NCI-H748 treated with DMSO at 0.1 percent for 48 hours (cell line): ENCODE measurements around the gene MTCH2.

Source experiments
- DNase-seq: peaks from one replicate; lab custom pipeline; 2025; lab: John Stamatoyannopoulos, UW

MTCH2 gene

DNA sequence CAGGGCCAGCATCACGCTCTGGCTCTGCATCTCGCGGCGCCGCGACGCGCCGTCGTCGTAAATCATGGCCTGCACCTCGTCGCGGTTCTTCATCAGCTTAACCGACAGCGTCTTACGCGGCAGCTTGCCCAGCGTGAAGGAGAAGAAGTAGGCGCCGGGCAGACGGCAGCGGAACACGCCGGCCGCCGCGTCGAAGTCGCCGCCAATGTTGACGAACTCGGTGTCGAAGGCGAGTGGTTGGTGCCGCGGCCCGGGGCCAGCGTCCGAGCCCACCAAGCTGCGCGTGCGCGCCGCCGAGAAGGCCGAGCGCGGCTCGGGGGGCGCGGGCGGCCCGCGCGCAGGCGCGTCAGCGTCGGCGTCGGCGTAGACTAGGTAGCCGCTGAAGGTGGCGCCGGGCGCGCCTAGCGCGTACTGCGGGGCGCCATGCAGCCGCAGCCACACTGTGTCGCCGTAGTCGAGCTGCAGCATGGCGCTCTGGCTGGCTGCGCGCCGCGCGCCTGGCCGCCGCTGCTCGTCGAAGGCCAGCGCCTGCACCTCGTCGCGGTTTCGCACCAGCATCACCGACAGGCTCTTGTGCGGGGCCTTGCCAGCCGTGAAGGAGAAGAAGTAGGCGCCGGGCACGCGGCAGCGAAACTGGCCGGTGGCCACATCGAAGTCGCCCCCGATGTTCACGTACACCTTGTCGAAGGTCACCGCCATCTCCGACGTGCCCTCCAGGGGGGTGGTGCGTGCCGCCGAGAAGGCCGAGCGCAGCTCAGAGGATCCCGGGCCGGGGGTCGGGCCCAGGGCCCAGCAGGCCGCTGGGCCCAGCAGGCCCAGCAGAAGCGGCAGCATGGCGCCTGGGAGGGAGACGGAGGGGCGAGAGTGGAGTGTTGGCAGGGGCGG, 52.1 kb downstream of the MTCH2 start:
- DNase-seq = no peak

DNA sequence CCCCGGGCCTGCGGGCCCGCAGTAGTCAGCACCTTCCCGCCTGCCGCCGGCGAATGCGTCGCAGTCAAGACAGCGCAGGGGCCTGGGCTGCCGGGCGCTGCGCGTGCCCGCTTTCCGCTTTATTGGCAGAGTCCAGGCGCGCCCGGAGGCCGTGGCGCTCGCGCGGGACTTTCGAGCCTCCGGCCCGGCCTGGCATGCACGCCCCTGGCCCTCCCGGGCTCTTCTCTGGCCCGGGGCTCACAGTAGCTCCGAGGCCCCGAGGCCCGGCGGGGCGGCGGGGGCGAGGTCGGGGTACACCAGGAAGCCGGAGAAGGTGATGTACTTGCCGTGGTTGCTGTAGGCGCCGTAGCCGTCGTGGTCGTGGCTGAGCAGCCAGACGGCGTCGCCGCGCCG, 52.8 kb downstream of the MTCH2 start:
- DNase-seq = no peak

DNA sequence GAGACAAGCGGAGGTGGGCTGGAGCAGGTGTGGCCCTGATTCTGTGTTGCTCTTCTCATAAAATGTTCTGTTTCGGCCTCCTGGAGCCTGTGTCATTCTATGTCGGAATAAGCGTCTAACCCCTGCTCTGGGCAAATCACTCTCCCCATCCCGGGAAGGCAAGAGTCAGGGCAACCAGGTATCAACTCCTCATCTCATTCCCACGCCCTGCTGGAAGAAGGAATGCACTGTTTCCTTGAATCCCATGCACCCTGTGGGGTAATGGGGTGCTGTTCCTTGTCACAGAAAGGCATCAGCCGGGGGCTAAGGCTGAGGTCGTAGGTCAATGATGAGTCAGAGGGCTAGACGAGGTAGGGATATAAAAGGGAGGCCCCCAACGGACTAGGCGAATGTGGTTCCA, 53.2 kb downstream of the MTCH2 start:
- DNase-seq = no peak

DNA sequence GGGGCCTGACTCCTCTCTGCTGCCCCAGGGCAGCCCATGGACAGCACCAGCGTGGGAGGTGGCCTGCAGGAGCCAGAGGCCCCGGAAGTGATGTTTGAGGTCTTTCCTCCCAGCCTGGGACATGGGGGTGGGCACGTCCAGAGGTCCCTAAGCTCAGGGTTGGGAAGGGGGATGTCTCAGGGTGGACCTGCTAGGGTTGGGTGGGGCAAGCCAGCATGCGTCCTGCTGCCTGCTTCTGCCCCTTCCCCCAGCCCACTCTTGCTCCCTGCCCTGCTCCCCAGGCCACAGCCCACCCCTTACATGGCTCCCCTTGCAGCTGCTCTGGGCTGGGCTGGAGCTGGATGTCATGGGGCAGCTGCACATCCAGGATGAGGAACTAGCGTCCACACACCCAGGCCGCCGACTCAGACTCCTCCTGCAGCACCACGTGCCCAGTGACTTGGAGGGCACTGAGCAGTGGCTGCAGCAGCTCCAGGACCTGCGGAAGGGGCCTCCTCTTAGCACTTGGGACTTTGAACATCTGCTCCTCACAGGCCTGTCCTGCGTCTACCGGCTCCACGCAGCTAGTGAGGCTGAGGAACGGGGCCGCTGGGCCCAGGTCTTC, 54.5 kb downstream of the MTCH2 start:
- DNase-seq = no peak

DNA sequence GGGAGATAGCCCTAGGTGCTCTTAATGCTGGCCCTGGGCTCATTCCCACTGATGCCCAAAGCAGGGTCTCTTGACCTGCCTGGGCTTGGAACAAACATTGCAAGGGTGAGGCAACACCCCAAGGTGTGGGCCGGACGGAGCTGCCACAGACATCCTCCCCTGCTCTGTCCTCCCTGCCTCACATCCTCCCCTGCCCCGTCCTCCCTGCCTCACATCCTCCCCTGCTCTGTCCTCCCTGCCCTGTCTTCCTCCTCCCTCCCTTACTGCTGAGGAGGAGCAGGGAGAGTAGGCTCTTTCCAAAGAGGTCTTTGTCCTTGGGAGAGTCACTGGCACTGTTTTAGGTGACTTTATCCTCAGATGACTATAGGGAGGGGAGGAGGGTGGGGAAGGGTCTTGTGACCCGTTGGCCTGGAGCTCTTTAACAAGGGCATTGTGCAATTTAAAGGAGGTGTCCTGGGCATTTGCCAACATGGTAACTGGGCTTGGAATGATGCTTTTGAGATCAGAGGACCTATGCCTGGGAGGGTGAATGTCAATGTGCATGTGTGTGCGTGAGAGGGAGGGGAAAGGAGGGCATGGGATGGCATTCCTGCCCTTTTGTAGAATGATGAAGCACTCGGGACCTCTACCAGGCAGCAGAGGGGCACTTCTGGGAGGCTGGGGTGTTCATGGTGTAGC, 55.2 kb downstream of the MTCH2 start:
- no peak for DNase-seq

DNA sequence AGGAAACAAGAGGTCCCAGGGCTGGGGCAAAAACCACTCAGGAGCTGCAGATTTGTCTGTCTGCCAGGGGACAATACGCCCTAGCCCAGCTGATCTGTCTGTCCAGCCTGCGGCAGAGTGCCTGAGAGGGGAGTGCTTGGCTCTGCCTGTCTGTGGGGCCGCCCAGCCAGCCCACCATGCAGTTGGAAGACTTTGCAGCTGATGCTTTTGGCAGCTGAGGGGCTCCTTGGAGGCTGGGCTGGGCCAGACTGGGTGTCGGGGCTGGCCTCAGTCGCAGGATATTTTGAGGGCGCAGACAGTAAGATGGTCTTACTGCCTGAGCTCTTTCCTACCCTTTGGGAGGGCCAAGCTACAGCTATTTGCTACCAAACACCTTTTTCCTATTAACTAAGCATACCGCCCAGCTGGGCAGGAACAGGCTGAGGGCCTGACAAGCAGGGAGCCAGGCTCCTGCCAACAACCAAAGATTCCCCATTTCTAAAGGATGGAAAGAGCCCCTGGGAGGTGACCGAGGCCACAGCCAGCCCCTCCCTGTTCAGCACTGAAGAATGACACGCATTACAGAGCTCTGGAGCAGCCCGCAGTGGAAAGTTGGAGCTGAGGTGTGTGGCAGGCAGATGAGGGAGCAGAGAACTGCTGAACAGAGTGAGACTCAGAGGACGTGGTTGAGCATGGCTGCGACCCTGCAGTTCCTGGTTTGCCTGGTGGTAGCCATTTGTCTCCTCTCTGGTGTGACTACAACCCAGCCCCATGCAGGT, 56.1 kb downstream of the MTCH2 start, which contains the start of gene FAM180B:
Gene FAM180B (plus strand): TSS at position 581 of the 758 bp plus-strand sequence. CDS start 91 bp downstream, at position 672.
- no peak for DNase-seq

DNA sequence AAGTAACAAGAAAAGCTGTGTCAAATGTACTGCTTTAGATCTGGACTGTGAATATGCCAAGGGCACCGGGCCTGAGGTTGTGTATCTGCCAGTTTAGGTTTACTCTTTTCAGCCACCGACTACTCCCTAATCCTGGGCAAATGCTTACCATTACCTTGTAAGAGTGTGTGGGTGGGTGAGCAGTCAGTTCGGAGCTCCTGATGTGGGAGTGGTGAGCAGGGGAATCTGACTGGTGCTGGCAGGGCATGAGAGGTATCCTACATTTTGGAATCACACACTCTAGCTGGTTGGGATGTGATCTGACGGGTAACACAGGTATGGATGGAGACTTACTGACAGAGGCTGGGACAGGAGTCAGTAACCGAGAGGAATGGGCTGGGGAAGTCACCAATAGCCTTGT, 58.5 kb downstream of the MTCH2 start:
- no peak for DNase-seq

DNA sequence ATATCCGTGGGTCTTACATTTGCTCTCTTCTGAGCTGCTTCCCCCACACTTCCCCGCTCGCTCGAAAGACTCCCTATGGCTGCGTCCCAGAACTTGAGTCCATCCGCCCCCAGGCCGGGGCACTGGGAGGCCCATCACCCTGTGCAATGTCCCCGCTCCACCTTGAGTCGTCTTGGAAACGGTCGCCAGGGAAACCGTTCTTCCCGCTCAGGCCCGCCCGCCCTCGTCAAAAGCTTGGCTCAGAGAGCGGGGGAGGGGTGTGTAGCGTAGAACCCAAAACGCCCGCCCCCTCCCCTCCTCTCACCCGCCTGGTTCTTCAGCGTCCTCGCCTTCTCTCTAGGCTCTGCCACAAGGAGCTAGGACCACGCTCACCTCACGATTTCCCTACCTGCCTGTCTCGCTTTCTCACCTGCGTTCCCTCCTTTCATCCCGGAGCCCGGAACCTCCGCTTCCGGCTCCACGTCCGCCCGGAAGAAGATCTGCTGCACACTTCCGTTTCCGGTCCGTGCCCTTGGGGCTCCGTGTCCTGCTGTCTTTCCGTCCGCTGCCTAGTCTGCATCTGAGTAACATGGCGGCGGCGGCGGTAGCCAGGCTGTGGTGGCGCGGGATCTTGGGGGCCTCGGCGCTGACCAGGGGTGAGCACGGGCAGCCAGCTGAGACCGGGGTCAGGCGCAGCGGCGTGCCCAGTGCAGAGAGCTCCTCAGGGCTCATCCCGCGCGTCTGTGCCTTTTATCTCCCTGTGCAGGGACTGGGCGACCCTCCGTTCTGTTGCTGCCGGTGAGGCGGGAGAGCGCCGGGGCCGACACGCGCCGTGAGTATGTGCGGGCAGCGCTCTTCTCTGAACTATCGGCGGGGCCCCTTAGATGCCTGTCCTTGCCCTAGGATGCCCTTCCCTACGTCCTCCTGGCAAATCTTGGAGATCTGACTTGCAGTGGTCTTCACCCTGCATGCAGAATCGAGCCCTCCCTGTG, 63.5 kb downstream of the MTCH2 start, which contains the start of the genes KBTBD4 and NDUFS3:
Gene KBTBD4 (minus strand): TSS at position 447 of the 971 bp plus-strand sequence. CDS start 19 bp downstream, at position 428.
Gene NDUFS3 (plus strand): TSS at position 551 of the 971 bp plus-strand sequence. CDS start 18 bp downstream, at position 569.
- peak; percentile 85 for DNase-seq

DNA sequence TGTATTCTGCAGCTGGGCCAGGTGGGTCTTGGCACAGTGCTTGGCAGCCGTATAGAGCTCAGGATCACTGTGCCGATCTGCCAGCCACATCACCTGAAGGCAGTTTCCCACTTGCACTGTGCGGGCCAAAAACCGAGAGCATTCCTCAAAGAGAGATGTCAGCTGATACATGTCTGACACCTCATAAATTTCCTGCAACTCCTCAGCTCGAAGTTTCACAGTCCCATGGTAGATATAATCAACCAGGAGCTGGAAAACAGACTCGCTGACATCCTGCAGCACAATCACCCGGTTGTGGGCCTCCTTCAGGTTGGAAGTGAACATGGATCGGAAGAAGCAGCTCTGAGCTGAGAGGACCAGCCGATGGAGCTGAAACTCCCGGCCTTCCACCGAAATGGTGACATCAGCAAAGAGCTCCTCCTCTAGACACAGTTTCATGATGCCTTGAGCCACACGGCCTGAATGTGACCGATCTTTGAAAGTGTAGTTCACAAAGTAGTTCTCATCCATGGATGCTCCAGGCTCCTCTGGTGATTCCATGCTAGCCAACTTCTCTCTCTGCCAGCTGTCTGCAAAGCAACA, 64.8 kb downstream of the MTCH2 start:
- no peak for DNase-seq

DNA sequence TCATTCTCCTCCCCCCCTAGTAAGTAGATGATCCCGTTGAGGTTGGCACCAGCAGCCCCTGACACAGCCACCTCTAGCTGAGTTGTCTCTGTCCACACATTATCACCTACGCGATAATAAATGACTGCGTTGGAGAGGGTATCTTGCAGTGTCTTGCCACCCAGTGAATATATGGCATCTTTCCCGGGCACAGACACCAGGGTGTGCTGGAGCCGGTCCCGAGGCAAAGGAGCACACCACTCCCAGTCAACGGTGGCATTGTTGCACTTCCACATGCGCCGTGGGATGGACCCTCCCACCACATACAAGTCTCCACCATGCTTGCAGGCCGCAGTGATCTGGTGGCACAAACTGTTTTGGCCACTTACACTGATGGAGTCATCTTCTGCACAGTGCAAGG, 69.0 kb downstream of the MTCH2 start:
- DNase-seq = no peak

DNA sequence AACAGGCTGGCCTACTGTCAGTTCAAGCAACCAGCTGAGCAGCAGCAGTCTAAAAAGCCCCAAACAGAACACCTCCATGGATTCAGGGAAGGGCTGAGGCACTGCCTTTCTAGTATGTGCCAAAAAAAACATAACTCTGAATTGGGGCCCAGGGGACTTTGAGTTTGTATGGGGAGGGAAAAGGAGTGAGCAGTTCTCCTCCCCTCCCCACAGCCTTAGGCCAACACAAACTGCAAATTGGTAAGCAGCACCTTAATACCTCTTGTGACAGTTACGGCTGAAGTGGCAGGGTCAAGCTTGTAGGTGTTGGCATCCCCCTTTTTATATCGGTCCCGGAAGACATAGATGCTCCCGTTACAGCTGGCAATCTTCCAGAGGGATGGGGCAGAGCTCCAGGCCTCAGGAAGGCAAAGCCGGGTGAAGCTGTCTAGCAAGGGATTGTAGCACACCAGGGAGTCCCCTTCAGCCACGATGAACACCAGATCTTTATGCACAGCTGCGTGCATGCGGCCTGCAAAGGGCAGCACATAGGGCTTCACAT, 69.6 kb downstream of the MTCH2 start:
- no peak for DNase-seq

DNA sequence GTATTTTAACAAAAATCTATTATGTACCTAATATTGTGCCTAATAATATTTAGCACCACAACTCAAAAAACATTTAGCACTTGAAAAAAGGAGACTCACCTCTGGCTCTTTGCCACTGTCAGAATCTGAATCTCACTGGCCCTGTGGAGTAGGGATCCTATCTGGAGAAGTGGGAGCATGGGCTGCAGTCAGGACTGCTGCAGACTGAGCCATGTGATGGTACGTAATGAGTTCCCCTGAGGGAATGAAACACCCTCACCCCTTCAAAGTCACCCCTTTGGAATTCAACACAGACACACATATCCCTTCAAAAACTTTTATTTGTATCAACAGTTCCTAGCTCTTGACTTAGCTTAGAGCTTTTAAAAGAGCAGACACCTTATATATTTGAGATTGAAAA, 70.5 kb downstream of the MTCH2 start:
- DNase-seq = no peak

DNA sequence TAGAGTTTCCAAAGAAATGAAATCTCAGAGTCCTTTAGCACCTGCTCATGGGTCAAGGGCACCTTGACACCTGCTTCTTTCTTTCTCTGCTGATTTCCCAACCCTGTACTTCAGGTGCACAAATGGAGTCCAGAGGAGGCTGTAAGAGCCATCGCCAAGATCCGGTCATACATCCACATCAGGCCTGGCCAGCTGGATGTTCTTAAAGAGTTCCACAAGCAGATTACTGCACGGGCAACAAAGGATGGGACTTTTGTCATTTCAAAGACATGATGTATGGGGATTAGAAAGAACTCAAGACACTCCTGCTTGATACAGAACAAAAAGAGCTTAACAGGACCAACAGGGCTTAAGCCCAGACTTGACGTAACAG, 71.0 kb downstream of the MTCH2 start:
- no peak for DNase-seq

DNA sequence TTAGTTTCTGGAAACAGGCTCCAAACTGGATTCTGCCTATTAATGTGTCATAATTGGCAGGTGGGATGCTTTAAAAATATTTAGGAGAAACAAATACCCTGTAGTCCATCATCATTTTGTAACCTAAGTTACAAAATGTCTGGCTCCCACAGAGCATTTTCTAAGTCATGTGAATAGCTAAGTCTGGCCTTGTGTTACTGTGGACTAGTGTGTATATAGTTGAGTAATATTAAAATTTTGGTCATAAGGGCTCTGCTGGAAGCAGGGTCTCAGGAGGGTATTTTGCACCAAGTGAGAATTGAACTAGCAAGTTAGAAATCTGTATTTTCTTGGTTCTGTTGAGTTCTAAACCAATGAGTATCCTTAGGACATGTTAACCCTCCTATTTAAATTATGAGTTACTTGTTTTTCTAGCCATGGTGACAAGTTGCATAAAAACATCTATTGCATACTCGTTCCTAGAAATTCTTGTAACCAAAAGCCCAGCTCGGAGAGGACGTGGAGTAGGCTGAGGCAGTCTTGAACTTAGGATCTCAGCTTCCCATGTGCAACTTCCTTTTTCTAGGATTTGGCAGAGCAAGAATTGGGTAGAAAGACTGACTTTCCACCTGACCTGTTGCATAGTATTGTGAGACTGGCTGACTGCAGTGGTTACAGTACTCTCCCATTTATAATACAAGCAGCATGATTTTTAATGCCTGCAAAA, 71.6 kb downstream of the MTCH2 start:
- no peak for DNase-seq

DNA sequence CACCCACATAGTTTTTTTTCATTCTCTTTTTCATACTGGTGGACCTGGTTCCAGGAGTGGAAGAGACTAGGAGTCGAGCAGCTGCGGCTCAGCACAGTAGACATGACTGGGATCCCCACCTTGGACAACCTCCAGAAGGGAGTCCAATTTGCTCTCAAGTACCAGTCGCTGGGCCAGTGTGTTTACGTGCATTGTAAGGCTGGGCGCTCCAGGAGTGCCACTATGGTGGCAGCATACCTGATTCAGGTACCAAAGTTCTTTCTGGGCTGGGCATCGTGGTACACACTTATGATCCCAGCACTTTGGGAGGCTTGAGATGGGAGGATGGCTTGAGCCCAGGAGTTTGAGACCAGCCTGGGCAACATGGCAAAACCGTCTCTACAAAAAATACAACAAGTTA, 72.7 kb downstream of the MTCH2 start:
- DNase-seq = no peak
